ENCODE data around the gene EHBP1.
"Not testable (repeated sequence)": the region's sequence is repeated elsewhere in the genome, so short reads cannot be mapped to it uniquely, and the experiment has no call there.

The EHBP1 gene

GRCh38 chr2:63054841-63055225 is 349.3 kb downstream of the EHBP1 start:
- no peak for DNase-seq

- no peak for DNase-seq
Measured at GRCh38 chr2:63055226-63056106, 350.0 kb downstream of the EHBP1 start.

- DNase-seq = no peak
Measured at GRCh38 chr2:63056107-63057050, 350.9 kb downstream of the EHBP1 start.

GRCh38 chr2:63057249-63058143 is 352.0 kb downstream of the EHBP1 start:
- no peak for DNase-seq

GRCh38 chr2:63058144-63058920 is 352.8 kb downstream of the EHBP1 start:
- DNase-seq = no peak

GRCh38 chr2:63058921-63059792 is 353.6 kb downstream of the EHBP1 start:
- DNase-seq = no peak

GRCh38 chr2:63059793-63060471 is 354.4 kb downstream of the EHBP1 start:
- DNase-seq = no peak

GRCh38 chr2:63060472-63060991 is 355.0 kb downstream of the EHBP1 start:
- no peak for DNase-seq

- no peak for DNase-seq
Measured at GRCh38 chr2:63064197-63064596, 358.7 kb downstream of the EHBP1 start.

- DNase-seq = no peak
Measured at GRCh38 chr2:63064661-63065060, 359.1 kb downstream of the EHBP1 start.

GRCh38 chr2:63066265-63066664 is 360.8 kb downstream of the EHBP1 start:
- DNase-seq = no peak

GRCh38 chr2:63066838-63067237 is 361.3 kb downstream of the EHBP1 start:
- DNase-seq = no peak

GRCh38 chr2:63071664-63072063 is 366.2 kb downstream of the EHBP1 start:
- no peak for DNase-seq

- no peak for DNase-seq
Measured at GRCh38 chr2:63073994-63074393, 368.5 kb downstream of the EHBP1 start.

GRCh38 chr2:63074399-63074798 is 368.9 kb downstream of the EHBP1 start:
- not testable (repeated sequence) for DNase-seq

- no peak for DNase-seq
Measured at GRCh38 chr2:63078852-63079606, 373.5 kb downstream of the EHBP1 start.

GRCh38 chr2:63081404-63081803 is 375.9 kb downstream of the EHBP1 start:
- DNase-seq = no peak

- DNase-seq = no peak
Measured at GRCh38 chr2:63086687-63087086, 381.2 kb downstream of the EHBP1 start.

- DNase-seq = no peak
Measured at GRCh38 chr2:63092401-63092800, 386.9 kb downstream of the EHBP1 start.
